ENCODE measurements around the gene IGF2BP2.

DNA sequence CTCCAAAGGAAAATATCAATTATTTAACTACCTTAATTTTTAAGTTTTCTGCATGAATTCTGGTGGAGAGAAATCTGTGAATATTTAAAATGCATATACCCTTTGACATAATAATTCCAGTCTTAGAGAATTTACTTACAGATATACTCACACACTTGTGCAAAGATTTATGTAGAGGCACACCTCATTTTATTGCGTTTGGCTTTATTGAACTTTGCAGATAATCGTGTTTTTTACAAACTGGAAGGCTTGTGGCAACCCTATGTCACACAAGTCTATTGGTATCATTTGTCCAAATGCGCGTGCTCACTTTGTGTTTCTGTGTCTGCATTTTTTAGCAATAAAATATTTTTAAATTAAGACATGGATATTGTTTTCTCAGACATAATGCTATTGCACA lies 157.3 kb downstream of the IGF2BP2 start:
- no peak for TF ChIP-seq POLR2A (IDR thresholded peaks at IDR 0.05)
- TF ChIP-seq, protein P1, sequence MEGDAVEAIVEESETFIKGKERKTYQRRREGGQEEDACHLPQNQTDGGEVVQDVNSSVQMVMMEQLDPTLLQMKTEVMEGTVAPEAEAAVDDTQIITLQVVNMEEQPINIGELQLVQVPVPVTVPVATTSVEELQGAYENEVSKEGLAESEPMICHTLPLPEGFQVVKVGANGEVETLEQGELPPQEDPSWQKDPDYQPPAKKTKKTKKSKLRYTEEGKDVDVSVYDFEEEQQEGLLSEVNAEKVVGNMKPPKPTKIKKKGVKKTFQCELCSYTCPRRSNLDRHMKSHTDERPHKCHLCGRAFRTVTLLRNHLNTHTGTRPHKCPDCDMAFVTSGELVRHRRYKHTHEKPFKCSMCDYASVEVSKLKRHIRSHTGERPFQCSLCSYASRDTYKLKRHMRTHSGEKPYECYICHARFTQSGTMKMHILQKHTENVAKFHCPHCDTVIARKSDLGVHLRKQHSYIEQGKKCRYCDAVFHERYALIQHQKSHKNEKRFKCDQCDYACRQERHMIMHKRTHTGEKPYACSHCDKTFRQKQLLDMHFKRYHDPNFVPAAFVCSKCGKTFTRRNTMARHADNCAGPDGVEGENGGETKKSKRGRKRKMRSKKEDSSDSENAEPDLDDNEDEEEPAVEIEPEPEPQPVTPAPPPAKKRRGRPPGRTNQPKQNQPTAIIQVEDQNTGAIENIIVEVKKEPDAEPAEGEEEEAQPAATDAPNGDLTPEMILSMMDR (IDR thresholded peaks at IDR 0.05) = no peak
- no peak for TF ChIP-seq EP300 (IDR thresholded peaks at IDR 0.05)
- TF ChIP-seq POLR2AphosphoS5 (IDR thresholded peaks at IDR 0.05) = no peak
